ENCODE data around the gene LRRK1.

- TF ChIP-seq EP300 (IDR thresholded peaks at IDR 0.05; ENCODE audit: borderline replicate concordance) = no peak
- TF ChIP-seq FOXM1 (IDR thresholded peaks at IDR 0.05; ENCODE audit: borderline replicate concordance, low read depth) = no peak
- no peak for TF ChIP-seq TAF1 (IDR thresholded peaks at IDR 0.05; ENCODE audit: low read depth)
- TF ChIP-seq USF1 (IDR thresholded peaks at IDR 0.05) = no peak
- no peak for TF ChIP-seq REST (IDR thresholded peaks at IDR 0.05; ENCODE audit: low read depth)
- no peak for TF ChIP-seq TEAD4 (IDR thresholded peaks at IDR 0.05)
- TF ChIP-seq RAD21 (IDR thresholded peaks at IDR 0.05; ENCODE audit: low read depth) = no peak
These were observed 129.4 kb downstream of the LRRK1 start for GRCh38 chr15:101048581-101049030.
